Measurements from ENCODE around the gene GSTM5. TPM values are rescaled to one million over a fixed set of nuclear protein-coding genes. Genes with fewer than 3 reads are reported as not detected.

Gene GSTM5
- total and polyA plus RNA-seq, 2 of the 13 experiments (the other 11 are each of a cell fraction or from before 2014, with no cell fraction given): not detected

- no peak for FAIRE-seq
- CTCF ChIA-PET (ENCODE audit: low intra/inter-chr PET ratio, low total read pairs): no interaction called here
Measured at GRCh38 chr1:109716121-109716520, 4.1 kb downstream of the GSTM5 start.

GRCh38 chr1:109716570-109717090 is 4.6 kb downstream of the GSTM5 start:
- H3K36me3 ChIP-seq (replicated peaks in 1 of 2; ENCODE audit: control insufficient read depth in 1 of 2, insufficient read depth in 2 of 2, low read length in 2 of 2): no peaks in the 10 kb centered on the region
- H3K27me3 ChIP-seq (ENCODE audit: control insufficient read depth in 1 of 2, insufficient read depth in 2 of 2, low read length in 2 of 2): peaks cover 3 to 35% of the 10 kb centered on the region in 2 experiments; a peak in 3 of 5 replicates
- H2AFZ ChIP-seq (ENCODE audit: low read length): no peak overlapping the region
- ATAC-seq (no peak), DNase-seq (ENCODE audit: low spot score) (no peak), FAIRE-seq (no peak)
- H3K9ac ChIP-seq (ENCODE audit: insufficient read depth, low read depth, low read length): no peak overlapping the region
- H3K27ac ChIP-seq (ENCODE audit: extremely low read length, insufficient read depth, low read length): no peak overlapping the region
- TF ChIP-seq ZNF557 (CRISPR knock-in tag; IDR thresholded peaks at IDR 0.05): no peak
- no peak for TF ChIP-seq ZMAT3 (CRISPR knock-in tag; conservative IDR thresholded peaks at IDR 0.05)
- TF ChIP-seq ZNF432 (CRISPR knock-in tag; IDR thresholded peaks at IDR 0.05; ENCODE audit: borderline replicate concordance): no peak
- no peak for TF ChIP-seq HHEX (CRISPR knock-in tag; IDR thresholded peaks at IDR 0.05)
- no peak for TF ChIP-seq SPEN (CRISPR knock-in tag; IDR thresholded peaks at IDR 0.05; ENCODE audit: low read depth)
- no peak for TF ChIP-seq TGIF2 (CRISPR knock-in tag; IDR thresholded peaks at IDR 0.05)
- no peak for TF ChIP-seq CTCF (CRISPR knock-in tag; IDR thresholded peaks at IDR 0.05)
- TF ChIP-seq ZNF282 (IDR thresholded peaks at IDR 0.05; ENCODE audit: partially characterized antibody): no peak
- no peak for TF ChIP-seq ERF (CRISPR knock-in tag; IDR thresholded peaks at IDR 0.05)
- TF ChIP-seq ATAD3A (CRISPR knock-in tag; IDR thresholded peaks at IDR 0.05): no peak
- no peak for TF ChIP-seq PHF8 (CRISPR knock-in tag; IDR thresholded peaks at IDR 0.05)
- no peak for TF ChIP-seq PHF20 (CRISPR knock-in tag; IDR thresholded peaks at IDR 0.05)
- H4K20me1 ChIP-seq (ENCODE audit: insufficient read depth, low read length): no peaks in the 10 kb centered on the region
- no peak overlapping the region for H3K4me2 ChIP-seq (ENCODE audit: low read depth, low read length)
- ChIA-PET POLR2A (no interaction called here), CTCF (ENCODE audit: low intra/inter-chr PET ratio, low total read pairs) (no interaction called here)
- no peaks in the 10 kb centered on the region for H3K4me1 ChIP-seq (ENCODE audit: insufficient read depth, low read length)
- intact Hi-C loops (cut with micrococcal nuclease; ENCODE audit: unreplicated experiment): loop anchor here (10.0 kb wide), 1 partner anchor 268 kb away; the partner anchor contains the start of gene AHCYL1
- BruUV-seq (replicated peaks): no TSS peak
- WGBS (ENCODE audit: low lambda C conversion rate): 7% methylated on average over 3 of the region's 3 CpGs
- H3K79me2 ChIP-seq (ENCODE audit: insufficient read depth, low read length): no peaks in the 10 kb centered on the region
- H3K9me3 ChIP-seq (ENCODE audit: low read length): no peaks in the 10 kb centered on the region
- H3K4me3 ChIP-seq (replicated peaks in 1 of 3; ENCODE audit: insufficient read depth in 1 of 3, low read depth in 2 of 3, low read length in 3 of 3): no peak overlapping the region
- in situ Hi-C loops (cut with HindIII; ENCODE audit: extremely low pct_ligation_motif_present, low pct_unique_long_range_greater_than_20kb): loop anchor here (5.0 to 10.0 kb wide), 3 partner anchors 52 to 172 kb away; partner anchors contain the start of genes GNAI3 and GSTM2

More at GRCh38 chr1:109716121-109716520, 4.1 kb downstream of the GSTM5 start:
- BruUV-seq (replicated peaks): no TSS peak
- no peak overlapping the region for H2AFZ ChIP-seq (ENCODE audit: low read length)
- ATAC-seq (no peak), DNase-seq (ENCODE audit: low spot score) (no peak)
- no peaks in the 10 kb centered on the region for H3K4me1 ChIP-seq (ENCODE audit: insufficient read depth, low read length)
- H3K9me3 ChIP-seq (ENCODE audit: low read length): no peaks in the 10 kb centered on the region
- H3K9ac ChIP-seq (ENCODE audit: insufficient read depth, low read depth, low read length): no peak overlapping the region
- H3K79me2 ChIP-seq (ENCODE audit: insufficient read depth, low read length): no peaks in the 10 kb centered on the region
- H3K4me3 ChIP-seq (replicated peaks in 1 of 3; ENCODE audit: insufficient read depth in 1 of 3, low read depth in 2 of 3, low read length in 3 of 3): no peak overlapping the region
- 42% methylated on average over 3 of the region's 3 CpGs for WGBS (ENCODE audit: low lambda C conversion rate)
- H4K20me1 ChIP-seq (ENCODE audit: insufficient read depth, low read length): no peaks in the 10 kb centered on the region
- H3K36me3 ChIP-seq (replicated peaks in 1 of 2; ENCODE audit: control insufficient read depth in 1 of 2, insufficient read depth in 2 of 2, low read length in 2 of 2): no peaks in the 10 kb centered on the region
- no peak overlapping the region for H3K27ac ChIP-seq (ENCODE audit: extremely low read length, insufficient read depth, low read length)
- in situ Hi-C loops (cut with HindIII; ENCODE audit: extremely low pct_ligation_motif_present, low pct_unique_long_range_greater_than_20kb) (loop anchor here (5.0 to 10.0 kb wide), 3 partner anchors 51 to 171 kb away; partner anchors contain the start of genes GNAI3 and GSTM2), intact Hi-C loops (cut with micrococcal nuclease; ENCODE audit: unreplicated experiment) (loop anchor here (10.0 kb wide), 1 partner anchor 269 kb away; the partner anchor contains the start of gene AHCYL1)
- TF ChIP-seq ZMAT5 (CRISPR knock-in tag; IDR thresholded peaks at IDR 0.05; ENCODE audit: borderline replicate concordance, low read depth) (no peak), MAFK (conservative IDR thresholded peaks at IDR 0.05 in 1 of 2, IDR thresholded peaks at IDR 0.05 in 1 of 2; ENCODE audit: low read length in 2 of 2) (peak; percentile 37 to 69; a peak in 3 of 4 replicates), MAFF (IDR thresholded peaks at IDR 0.05; ENCODE audit: low read depth, low read length) (0 out of 2 replicates have a peak, but pooled peaks have one; percentile 20)
- POLR2A ChIA-PET: no interaction called here
- no peak overlapping the region for H3K4me2 ChIP-seq (ENCODE audit: low read depth, low read length)
- H3K27me3 ChIP-seq (ENCODE audit: control insufficient read depth in 1 of 2, insufficient read depth in 2 of 2, low read length in 2 of 2): peaks cover 3 to 35% of the 10 kb centered on the region in 2 experiments; a peak in 3 of 5 replicates

All from HepG2 (cell line).